Peyer's patch (tissue), 4 donors: ENCODE measurements around the gene DHX57. TPM values are rescaled to one million over a fixed set of nuclear protein-coding genes. Genes with fewer than 3 reads are reported as not detected.

Source experiments
- DNase-seq, 3 donors: peaks; one replicate each; pipeline ENCODE4 v3.0.0-alpha.2; 2017 to 2019
- H3K27ac ChIP-seq, 4 donors: fragments of 200-600 bp; sonication (generic); one replicate each; pipeline ENCODE4 v1.5.1; 2016 to 2019
- H3K27me3 ChIP-seq, 2 donors: fragments of 200-600 bp; sonication (generic); one replicate each; pipeline ENCODE4 v1.5.1; 2019
- H3K36me3 ChIP-seq, 3 donors: fragments of 200-600 bp; sonication (generic); one replicate each; pipeline ENCODE4 v1.5.1; 2016 to 2019
- H3K4me1 ChIP-seq, 4 donors: fragments of 200-600 bp; sonication (generic); one replicate each; pipeline ENCODE4 v1.5.1; 2016 to 2019
- H3K4me3 ChIP-seq, 4 donors: fragments of 200-600 bp; sonication (generic); 1 replicate in 3 of 4; 2 replicates in 1 of 4; pipeline ENCODE4 v1.5.1; 2016 to 2019; ENCODE audit warnings: mild to moderate bottlenecking in 1 of 4
- H3K9me3 ChIP-seq, 4 donors: fragments of 200-600 bp; sonication (generic); one replicate each; pipeline ENCODE4 v1.5.1; 2016 to 2019; ENCODE audit warnings: mild to moderate bottlenecking in 1 of 4
- CTCF ChIP-seq, 6 experiments: fragments of 450-650 bp in 4 of 6; fragments of 200-600 bp in 2 of 6; sonication (generic) in 1 of 6; IDR thresholded peaks; one replicate each; pipeline ENCODE4 v1.5.1; 2017 to 2019; ENCODE audit warnings: antibody characterized with exemption in 6 of 6, mild to moderate bottlenecking in 3 of 6, moderate library complexity in 1 of 6
- POLR2A ChIP-seq, 2 donors: fragments of 450-650 bp; IDR thresholded peaks; one replicate each; pipeline ENCODE4 v1.5.1; 2017; ENCODE audit warnings: antibody characterized with exemption in 2 of 2, mild to moderate bottlenecking in 2 of 2, moderate library complexity in 2 of 2
- total RNA-seq, 4 donors: library from RNA; depleted of rRNA; stranded (reverse); fragments of >200 nt; gene quantifications; one replicate each; pipeline ENCODE4 v1.1.0, GENCODE V29; 2016

Gene DHX57
- total RNA-seq, 4 donors from 2014 or later: 4.5 to 69.3 (median 7.3) TPM

- DNase-seq: no peak
- Histone ChIP-seq H3K27me3 (no peaks in the 10 kb centered on the region), H3K27ac (no peak overlapping the region), H3K4me3 (no peak overlapping the region), H3K36me3 (peaks cover 0 to 5% (median 0%) of the 10 kb centered on the region in 3 donors), H3K9me3 (no peaks in the 10 kb centered on the region), H3K4me1 (no peaks in the 10 kb centered on the region)
- TF ChIP-seq CTCF (IDR thresholded peaks at IDR 0.05): no peak
- TF ChIP-seq POLR2A (IDR thresholded peaks at IDR 0.05): no peak
These were observed 8.8 kb downstream of the DHX57 start for GRCh38 chr2:38866773-38867443.

- H3K27me3 ChIP-seq: no peaks in the 10 kb centered on the region
- H3K9me3 ChIP-seq: no peaks in the 10 kb centered on the region
- no peaks in the 10 kb centered on the region for H3K4me1 ChIP-seq
- no peak overlapping the region for H3K27ac ChIP-seq
- H3K36me3 ChIP-seq: peaks cover 0 to 22% (median 0%) of the 10 kb centered on the region in 3 donors
- TF ChIP-seq POLR2A (IDR thresholded peaks at IDR 0.05) (no peak), CTCF (IDR thresholded peaks at IDR 0.05) (no peak)
- no peak overlapping the region for H3K4me3 ChIP-seq
- no peak for DNase-seq
These were observed 12.6 kb downstream of the DHX57 start for GRCh38 chr2:38863061-38863695.

GRCh38 chr2:38862476-38862875, 13.3 kb downstream of the DHX57 start:
- Histone ChIP-seq H3K36me3 (peaks cover 0 to 22% (median 0%) of the 10 kb centered on the region in 3 donors), H3K4me3 (no peak overlapping the region), H3K4me1 (no peaks in the 10 kb centered on the region), H3K9me3 (no peaks in the 10 kb centered on the region), H3K27me3 (no peaks in the 10 kb centered on the region), H3K27ac (no peak overlapping the region)
- no peak for TF ChIP-seq CTCF (IDR thresholded peaks at IDR 0.05)
- TF ChIP-seq POLR2A (IDR thresholded peaks at IDR 0.05): no peak
- no peak for DNase-seq

- Histone ChIP-seq H3K27me3 (no peaks in the 10 kb centered on the region), H3K27ac (no peak overlapping the region), H3K4me3 (no peak overlapping the region), H3K36me3 (peaks cover 0 to 41% (median 0%) of the 10 kb centered on the region in 3 donors), H3K9me3 (no peaks in the 10 kb centered on the region), H3K4me1 (no peaks in the 10 kb centered on the region)
- no peak for DNase-seq
- TF ChIP-seq POLR2A (IDR thresholded peaks at IDR 0.05) (no peak), CTCF (IDR thresholded peaks at IDR 0.05) (no peak)
These were observed 19.6 kb downstream of the DHX57 start for GRCh38 chr2:38856165-38856564.

GRCh38 chr2:38850045-38850444, 25.7 kb downstream of the DHX57 start:
- Histone ChIP-seq H3K27me3 (no peaks in the 10 kb centered on the region), H3K27ac (no peak overlapping the region), H3K4me3 (no peak overlapping the region), H3K4me1 (no peaks in the 10 kb centered on the region), H3K36me3 (peaks cover 0 to 27% (median 0%) of the 10 kb centered on the region in 3 donors), H3K9me3 (no peaks in the 10 kb centered on the region)
- no peak for TF ChIP-seq CTCF (IDR thresholded peaks at IDR 0.05)
- TF ChIP-seq POLR2A (IDR thresholded peaks at IDR 0.05): no peak
- no peak for DNase-seq
